Umbilical cord (tissue), 2 donors: ENCODE results near the gene CENPS. TPM values are rescaled to one million over a fixed set of nuclear protein-coding genes. Genes with fewer than 3 reads are reported as not detected.
"Not testable (repeated sequence)": the region's sequence is repeated elsewhere in the genome, so short reads cannot be mapped to it uniquely, and the experiment has no call there.

Source experiments
- DNase-seq: peaks from one replicate; pipeline ENCODE4 v3.0.0-alpha.2; 2015; ENCODE audit warnings: low spot score
- total RNA-seq: library from RNA; depleted of rRNA; stranded (reverse); fragments of >200 nt; gene quantifications from one replicate; pipeline ENCODE4 v1.2.3, GENCODE V29; 2014; ENCODE audit warnings: low replicate concordance; ENCODE audit not compliant: insufficient read depth

Gene CENPS
- total RNA-seq, 1 donor from 2014 or later = 9.9 TPM

GRCh38 chr1:10450836-10451235 lies 20.6 kb downstream of the CENPS start:
- no peak for DNase-seq

GRCh38 chr1:10451287-10451686 lies 21.1 kb downstream of the CENPS start:
- peak; percentile 77 for DNase-seq

- DNase-seq = no peak
Measured at GRCh38 chr1:10456048-10456447, 25.8 kb downstream of the CENPS start.

GRCh38 chr1:10456661-10457060 lies 26.4 kb downstream of the CENPS start:
- DNase-seq = peak; percentile 38

- not testable (repeated sequence) for DNase-seq
Measured at GRCh38 chr1:10457462-10457861, 27.2 kb downstream of the CENPS start.

- peak; percentile 76 for DNase-seq
Measured at GRCh38 chr1:10457875-10458274, 27.6 kb downstream of the CENPS start.

- peak; percentile 59 for DNase-seq
Measured at GRCh38 chr1:10459184-10459583, 29.0 kb downstream of the CENPS start.

GRCh38 chr1:10467078-10467477 lies 36.8 kb downstream of the CENPS start:
- DNase-seq = no peak

- DNase-seq = no peak
Measured at GRCh38 chr1:10470043-10470442, 39.8 kb downstream of the CENPS start.

- DNase-seq = no peak
Measured at GRCh38 chr1:10471411-10472219, 41.4 kb downstream of the CENPS start.

GRCh38 chr1:10472220-10473144 lies 42.2 kb downstream of the CENPS start, which contains the start of gene DFFA:
Gene DFFA, minus strand, starts transcription at chr1:10472529. Its CDS starts 71 bp downstream, at chr1:10472458.
- peak; percentile 99 for DNase-seq

GRCh38 chr1:10473145-10473765 lies 43.0 kb downstream of the CENPS start:
- DNase-seq = no peak

- not testable (repeated sequence) for DNase-seq
Measured at GRCh38 chr1:10474309-10474612, 44.0 kb downstream of the CENPS start.

GRCh38 chr1:10474613-10475507 lies 44.6 kb downstream of the CENPS start, which contains the start of gene PEX14:
Gene PEX14, plus strand, starts transcription at chr1:10474950. Its CDS starts 17 bp downstream, at chr1:10474967.
- DNase-seq = peak; percentile 94

GRCh38 chr1:10475510-10475909 lies 45.3 kb downstream of the CENPS start:
- no peak for DNase-seq

GRCh38 chr1:10479296-10479695 lies 49.1 kb downstream of the CENPS start:
- DNase-seq = no peak

GRCh38 chr1:10480614-10481013 lies 50.4 kb downstream of the CENPS start:
- no peak for DNase-seq

- no peak for DNase-seq
Measured at GRCh38 chr1:10484521-10484920, 54.3 kb downstream of the CENPS start.

- no peak for DNase-seq
Measured at GRCh38 chr1:10489291-10490055, 59.2 kb downstream of the CENPS start.
